NOMO-1 treated with dmso at 0.1 percent for 144 hours (cell line): ENCODE data around the gene ITPR1.

ENCODE experiments used
- DNase-seq: peaks from one replicate; lab custom pipeline; 2025; ENCODE audit not compliant: unreplicated experiment; lab: John Stamatoyannopoulos, UW

Gene ITPR1

DNA sequence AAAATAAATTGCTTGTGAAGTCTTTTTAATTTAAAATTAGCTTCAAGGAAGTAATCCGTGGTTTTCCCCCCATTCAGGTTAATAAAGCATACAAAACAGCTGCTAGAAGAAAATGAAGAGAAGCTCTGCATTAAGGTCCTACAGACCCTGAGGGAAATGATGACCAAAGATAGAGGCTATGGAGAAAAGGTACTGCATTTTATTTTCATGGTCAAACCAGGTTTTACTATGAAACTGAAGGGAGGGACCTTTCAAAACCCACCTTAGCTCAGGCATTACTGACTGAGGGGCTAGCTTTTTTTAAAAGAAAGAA lies 218.5 kb downstream of the ITPR1 start:
- no peak for DNase-seq

DNA sequence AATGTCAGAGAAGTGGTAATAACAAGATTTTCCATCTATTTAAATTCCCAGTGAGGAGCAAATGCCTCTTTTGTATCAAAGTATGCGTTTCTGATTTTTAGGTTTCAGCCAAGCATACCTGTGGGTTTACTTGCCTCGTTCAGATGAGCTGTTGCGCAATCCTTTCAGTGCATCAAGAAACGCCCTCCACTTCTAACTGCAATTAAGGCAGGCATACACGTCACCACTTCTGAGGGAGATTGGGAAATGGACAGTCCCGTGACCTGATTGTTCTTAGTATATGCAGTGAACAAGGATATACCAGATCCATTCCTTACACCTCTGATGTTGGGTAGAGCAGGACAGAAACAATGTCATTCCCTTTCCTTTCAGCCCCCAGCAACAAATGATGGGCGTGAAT lies 219.0 kb downstream of the ITPR1 start:
- peak; percentile 75 for DNase-seq

DNA sequence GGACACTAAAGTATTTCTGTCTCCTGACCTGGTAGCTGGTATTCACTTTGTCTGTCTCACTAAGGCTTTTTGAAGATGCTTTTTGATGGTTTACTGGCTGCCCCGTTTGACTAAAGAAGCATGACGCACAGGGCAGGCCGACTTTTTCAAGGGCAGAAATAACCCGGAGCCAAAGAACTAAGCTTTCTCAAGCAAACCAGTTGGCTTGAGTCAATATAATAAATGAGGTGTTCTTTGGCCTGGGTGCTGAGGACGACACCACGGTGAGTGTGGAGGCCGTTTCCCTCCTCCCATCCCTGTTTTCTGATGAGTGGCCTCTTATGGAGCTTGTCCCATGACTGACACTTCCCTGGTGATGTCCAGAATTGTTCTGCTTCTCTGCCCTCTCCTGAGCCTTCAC lies 220.9 kb downstream of the ITPR1 start:
- no peak for DNase-seq

DNA sequence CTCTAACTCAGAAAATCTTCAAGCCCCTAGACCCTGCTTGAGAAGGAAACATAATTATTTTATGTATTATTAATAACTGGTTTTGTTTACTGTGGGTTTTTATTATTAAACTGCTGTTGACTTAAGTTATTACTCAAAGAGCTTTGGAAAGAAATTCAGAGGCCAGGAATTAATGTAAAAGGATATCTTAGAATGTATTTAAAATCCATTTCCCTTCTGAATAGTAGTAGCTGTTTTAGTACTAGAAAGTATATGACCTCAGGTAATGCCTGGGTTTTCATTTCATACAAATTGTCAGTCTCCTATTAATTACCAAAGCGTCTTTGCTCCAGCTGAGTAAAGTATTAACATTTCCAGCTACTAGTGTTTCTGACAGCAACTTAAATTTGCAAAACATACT lies 223.1 kb downstream of the ITPR1 start:
- no peak for DNase-seq

DNA sequence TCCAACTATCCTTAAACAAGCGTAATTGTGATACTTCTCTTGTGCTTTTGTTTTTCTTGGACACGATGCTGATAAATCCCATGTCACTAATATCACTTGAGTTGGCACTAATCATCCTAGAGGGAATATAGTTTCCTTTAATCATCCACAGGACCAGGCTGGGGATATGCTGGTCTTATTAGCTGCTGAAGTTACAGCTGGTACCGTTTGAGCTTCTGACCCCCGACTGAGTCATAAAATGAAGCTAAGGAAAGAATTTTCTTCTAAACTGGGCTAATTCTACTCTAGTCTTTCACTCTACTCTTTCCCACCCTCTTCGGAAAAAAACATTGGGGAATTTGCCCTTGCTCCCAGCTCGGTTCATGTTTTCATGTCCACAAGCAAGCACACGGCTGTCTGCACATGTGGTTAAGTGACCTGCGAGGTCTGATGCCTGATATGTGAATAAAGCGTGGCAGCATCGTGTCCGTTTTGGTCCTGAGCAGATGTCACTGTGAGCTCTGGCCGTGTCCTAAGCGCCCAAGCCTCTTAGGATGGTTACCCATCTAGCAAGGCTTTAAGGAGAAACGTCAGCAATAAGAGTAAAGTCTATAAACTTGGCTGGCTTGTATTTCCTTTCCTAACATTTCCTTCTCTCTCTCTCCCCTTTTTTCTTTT lies 223.7 kb downstream of the ITPR1 start:
- DNase-seq: no peak

DNA sequence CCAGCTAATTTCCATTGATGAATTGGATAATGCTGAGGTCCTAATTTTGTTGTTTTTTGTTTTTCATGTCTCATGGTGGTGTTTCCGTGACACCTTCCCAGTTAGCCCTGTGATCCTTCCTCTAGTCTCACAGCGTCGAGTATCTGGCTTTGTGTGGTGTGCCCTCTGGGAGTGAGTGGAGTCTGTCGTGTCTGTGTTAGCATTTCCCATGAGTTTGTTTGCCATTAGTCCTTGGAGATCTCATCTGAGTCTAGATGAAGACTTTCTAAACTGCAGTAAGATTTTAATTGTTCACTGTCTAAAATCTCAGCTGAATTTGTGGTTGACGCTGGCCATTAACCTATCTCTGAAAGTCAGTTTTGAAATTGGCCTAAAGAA lies 224.2 kb downstream of the ITPR1 start:
- DNase-seq: no peak

DNA sequence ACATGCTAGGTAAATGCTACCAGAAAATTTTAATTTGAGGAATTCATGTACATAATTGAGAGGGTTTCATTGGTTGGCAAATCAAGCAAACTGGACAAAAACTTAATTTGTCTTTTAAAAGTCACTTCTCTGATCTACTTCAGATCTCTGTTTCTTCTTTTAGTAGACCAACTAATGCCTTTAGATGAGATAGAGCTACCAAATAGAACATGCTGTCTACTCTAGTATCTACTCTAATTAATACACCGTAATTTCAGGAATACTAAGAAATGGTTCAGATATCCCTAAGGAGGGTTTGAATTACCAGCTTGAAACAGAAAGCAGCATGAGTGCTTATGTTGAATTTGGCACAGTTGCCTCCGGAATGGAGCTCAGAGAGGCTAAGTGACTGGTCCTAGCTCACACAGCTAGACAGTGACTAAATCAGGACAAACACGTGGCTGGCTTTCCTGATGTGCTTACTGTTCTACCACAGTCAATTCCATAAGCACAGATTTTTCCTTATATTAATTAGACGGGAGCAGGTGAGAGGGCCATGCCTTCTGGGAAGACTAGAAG lies 225.1 kb downstream of the ITPR1 start:
- no peak for DNase-seq

DNA sequence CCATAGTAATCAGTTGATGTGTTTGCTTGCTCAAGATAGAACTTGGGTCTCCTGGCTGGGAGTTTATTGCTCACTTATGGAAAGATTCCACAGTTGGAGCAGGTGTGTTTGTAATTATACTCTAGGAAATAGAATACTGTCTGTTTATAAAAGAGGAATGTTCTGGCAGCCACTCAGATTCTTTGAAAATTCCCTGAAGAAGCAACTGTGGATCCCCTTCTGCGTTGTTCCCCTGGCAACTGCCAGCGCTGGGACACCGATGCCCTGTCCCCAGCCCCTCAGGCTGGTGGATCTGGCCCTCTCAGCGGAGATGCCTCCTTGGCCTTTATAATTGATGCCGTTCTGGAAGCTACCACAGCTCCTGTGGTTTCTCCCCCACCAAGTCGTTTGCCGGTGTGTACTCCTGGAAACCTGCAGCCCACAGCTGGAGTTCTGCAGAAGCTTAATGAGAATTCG lies 225.9 kb downstream of the ITPR1 start:
- DNase-seq: no peak

DNA sequence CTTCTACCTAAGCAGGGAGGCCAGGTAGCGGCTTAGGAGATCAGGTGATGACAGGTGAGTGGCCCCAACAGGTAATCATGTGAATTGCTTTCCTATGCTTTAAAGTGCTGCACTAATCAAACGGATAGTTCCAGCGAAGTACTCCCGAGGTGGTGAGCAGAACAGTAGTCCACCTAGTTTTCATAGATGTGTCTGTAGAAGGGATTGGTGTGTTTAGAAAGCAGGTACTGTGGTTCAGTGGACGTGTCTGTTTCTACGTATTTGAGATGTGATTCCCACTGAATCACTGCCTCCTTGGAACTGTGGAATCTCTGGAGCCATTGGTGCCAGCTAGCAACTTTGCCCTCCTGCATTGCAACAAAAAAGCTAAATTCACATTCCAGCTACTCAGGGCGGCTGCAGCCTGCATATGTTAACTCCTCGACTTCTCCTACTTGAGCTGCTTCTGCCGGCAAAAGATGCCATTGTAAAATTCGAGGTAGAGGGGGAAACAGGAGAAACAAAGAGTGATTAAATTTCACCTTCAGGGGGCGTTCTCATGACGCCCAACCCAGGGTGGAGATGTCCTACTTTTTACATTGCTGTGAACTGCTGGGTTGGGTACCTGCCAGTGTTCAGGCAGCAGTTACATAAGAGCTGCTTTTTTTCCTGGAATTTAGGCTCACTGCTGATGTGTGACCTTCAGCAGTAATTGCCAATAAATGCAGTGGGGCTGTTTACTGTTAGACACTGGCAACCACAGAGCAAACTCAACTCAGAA lies 227.3 kb downstream of the ITPR1 start:
- no peak for DNase-seq

DNA sequence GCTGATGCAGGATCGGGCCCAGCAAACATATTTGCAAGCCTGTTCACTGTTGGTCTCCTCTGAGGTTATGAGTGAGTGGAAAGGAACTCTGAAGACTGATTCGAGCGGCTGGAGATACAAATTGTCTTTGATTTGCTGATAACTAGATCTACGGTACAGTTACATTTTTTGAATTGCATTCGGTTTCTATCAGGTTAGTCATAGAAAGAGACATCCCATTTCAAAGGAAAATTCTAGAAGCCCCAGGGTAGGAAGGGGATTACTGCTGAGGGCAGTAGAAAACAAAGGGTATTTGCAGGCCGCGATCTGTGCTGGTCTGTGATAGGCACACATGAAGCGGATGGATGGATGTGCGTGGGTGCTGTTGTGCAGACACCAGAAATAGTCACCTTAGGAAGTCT lies 228.4 kb downstream of the ITPR1 start:
- no peak for DNase-seq

DNA sequence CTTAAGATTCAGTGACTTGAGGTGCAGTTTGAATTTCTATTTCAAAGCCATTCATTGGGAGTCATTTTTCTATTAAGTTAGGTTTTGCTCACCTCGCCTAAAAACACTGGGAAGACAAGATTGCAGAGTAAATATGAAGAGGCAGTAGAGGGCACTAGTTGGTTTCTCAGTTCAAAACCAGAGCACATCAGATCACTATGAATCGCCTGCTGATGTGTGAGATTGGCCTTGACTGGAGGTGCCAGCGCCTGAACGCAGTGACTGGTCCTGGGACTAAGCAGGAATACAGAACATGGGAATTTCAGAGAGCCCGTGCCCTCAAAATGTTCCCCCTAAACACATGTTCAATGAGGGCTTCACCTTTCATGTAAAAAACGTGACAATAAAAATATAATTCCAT lies 229.0 kb downstream of the ITPR1 start:
- DNase-seq: peak; percentile 64

DNA sequence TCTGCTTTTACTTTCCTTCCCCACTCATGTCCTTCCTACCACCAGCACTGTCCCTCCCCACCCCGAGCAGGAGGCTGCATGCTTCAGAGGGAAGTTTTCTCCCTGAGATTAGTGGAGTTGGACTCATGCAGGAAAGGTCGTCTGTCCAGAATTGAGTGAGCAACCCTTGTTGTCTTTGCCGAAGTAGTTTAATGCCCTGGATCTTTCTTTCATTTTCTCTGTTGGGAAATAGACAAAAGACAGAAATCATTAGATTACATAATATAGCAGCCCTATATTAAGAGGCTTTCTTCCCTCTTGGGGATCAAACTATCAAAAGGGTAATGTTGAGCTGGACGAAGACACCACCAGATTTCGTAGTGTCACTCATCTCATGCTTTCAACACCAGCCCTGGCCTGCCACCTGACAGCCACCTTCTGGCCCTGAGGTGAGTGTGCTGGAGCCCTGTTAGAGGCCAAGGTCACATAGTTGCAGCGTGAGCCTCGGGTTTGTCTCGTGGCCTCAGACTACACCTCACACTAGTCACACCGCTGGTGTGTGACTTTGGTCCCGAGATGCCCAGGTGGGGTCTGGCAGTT lies 231.0 kb downstream of the ITPR1 start:
- DNase-seq: no peak

DNA sequence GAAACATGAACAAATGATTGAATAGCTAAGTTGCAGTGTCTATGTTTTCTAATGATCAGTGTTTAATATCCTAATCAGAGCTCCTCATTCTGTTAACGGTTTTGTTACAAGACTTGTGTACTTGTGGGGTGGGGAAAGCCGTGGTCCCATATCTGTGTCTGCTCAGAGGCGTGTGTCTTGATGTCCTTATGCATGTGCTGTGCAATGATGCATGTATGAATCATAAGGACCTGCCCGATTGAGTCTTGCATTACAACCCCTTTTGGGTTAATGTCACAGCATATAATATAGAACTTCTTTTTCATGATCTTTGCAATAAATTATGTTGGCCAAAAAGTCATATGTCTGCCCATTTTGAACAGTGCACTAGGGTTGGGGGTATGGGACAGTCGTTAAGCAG lies 233.4 kb downstream of the ITPR1 start:
- DNase-seq: no peak

DNA sequence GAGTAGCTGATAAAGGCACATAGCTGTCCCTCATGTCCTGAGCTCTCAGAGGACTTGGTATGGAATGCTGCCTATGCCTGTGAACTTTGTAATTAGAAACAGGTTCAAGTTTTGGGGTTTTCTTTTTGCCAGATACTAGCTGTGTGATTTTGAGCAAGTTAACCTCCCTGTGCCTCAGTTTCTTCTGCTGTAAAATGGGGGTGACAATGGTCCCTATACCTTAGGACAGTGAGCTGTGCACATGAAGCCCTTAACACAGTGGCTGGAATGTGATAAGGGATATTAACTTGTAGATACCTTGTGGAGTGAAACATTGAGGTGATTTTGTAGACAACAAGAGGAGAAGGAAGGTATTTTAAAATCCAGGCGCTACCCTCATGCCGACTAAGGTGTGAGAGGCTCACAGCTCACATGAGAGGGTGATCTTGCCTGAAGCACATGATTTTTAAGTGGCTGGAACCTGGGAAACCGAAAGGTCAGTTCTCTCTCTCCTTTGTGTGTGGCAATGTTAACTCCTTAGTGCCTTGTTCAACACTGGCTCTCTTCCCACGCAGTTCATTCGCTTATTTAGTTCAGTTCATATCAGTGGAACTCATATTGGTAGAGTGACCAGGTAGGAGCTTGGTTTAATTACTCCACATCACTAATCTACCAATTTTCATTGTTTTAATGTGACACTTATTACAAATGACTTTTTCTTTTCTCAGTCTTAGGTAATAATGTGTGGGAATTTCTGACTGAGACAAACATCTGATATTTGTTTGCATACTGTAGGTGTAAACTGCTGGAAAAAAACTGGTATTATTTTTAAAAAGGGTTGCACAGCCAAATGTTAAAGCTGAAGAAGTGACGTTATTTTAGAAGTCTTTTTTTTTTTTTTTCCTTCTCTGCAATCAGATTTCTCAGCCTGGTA lies 236.2 kb downstream of the ITPR1 start:
- no peak for DNase-seq

DNA sequence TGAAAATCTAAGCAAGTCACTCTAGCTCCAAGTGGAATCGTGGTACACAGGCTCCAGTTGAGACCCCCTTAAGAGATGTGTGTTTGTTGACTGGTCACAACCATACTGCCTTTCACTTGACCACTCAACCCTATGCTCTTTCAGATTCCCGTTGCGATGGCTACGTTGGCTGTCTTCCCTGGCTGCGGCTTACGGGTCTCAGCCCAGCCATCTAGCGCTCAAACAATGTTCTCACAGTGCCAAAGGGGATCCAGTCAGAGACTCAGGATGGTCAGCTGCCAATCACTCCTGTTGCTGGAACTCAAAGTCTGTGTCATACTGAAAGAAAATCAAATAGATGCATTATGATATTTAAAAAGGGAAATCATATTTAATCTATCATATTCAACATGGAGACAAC lies 237.6 kb downstream of the ITPR1 start:
- DNase-seq: no peak

DNA sequence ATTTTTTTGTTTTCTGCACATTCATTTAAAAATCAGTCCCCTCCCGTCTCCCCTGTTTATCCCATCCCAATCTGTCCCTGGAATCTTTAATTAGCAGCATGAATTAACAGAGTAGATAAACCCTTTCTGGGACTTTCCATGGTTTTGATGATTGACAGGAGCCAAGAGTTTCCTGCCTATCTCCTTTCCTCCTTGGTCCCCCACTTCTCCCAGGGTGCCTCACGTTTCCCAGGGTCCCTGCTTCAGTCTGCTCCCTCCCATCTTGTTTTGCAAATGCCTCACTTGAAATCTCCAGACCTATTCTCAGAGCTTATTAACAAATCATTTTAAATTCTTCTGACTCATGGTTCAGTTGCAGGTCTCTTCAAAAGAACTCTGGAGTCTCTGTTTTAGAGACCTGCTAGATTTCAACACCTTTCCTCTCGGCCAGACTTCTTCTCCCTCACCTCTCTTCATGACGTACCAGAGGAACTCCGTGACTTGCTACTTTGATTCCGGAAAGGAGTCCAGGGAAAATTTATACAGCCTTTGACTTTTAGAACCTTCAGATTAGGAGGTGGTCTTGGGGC lies 238.5 kb downstream of the ITPR1 start:
- DNase-seq: no peak

DNA sequence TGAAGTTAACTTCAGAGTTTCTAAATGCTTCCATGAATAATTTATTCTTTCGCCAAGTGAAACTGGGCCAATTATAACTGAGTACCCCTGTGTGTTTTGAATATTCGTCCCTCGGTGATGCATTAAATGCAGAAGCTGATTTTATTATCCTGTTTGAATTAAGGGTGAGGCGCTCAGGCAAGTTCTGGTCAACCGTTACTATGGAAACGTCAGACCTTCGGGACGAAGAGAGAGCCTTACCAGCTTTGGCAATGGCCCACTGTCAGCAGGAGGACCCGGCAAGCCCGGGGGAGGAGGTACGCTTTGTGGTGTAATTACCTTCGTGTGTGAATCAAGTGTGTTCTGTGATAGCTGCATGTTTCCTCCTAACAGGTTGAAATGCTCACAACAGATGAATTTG lies 239.8 kb downstream of the ITPR1 start:
- no peak for DNase-seq

DNA sequence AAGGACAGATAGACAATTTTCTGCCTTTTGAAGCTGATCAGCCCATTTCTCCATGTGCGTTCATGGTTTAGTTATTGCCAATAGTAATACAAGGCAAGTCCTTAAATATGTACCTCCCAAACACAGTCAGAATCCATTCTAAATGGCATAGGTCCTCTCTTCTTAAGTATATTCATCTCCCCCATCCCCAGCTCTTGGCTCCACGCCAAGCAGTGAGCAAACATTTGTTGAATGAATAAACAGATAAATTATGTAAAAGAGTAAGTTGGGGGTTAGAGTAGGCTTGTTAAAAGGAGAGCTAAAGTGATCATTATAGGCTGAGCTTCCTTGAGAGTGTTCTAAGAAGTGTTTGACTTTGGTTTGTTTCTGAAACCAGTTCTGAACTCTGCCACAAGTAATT lies 241.3 kb downstream of the ITPR1 start:
- DNase-seq: no peak

DNA sequence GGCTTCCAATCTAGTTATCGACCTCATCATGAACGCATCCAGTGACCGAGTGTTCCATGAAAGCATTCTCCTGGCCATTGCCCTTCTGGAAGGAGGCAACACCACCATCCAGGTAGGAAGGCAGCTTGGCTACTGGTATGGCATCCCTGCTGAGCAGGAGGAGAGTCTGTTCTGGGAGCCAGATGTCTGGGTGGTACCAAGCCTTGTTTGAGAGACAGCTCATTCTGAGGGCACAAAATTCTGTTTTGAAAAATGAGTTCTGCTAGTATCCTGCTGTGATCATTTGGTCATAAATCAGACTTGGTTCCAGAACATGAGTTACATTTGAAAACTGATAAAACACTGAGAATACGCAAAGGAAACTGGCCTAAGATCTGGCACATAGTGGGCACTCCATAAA lies 242.1 kb downstream of the ITPR1 start:
- DNase-seq: no peak

DNA sequence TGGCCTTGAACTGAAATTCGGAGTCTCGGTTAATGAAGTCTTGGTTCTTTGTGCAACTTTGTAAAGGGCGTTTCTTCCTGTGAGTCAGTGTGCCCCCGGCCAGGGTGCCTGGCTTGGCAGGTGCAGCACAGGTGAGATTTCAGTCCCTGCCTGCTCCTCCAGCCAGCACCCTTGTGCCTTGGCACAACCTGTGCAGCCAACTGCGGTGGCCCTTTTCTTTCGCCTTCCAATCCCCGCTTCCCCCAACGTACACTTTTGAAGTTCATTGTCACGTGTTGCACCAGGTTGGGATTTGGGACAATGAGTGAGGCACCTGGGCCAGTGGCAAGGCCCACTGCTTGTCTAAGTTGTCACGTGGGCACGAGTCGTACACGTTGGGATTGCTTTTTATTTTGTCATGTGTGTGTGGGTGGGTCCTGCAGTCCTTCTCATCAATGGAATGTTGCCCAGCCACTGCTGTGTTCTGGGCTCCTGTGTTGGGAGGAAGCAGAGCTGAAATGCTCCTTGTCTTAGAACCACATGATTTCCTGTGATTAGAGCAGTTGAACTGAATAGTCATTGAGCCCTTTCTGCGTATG lies 243.2 kb downstream of the ITPR1 start:
- no peak for DNase-seq
